HepG2 (cell line): Measurements from ENCODE around the gene ITGAV. TPM values are rescaled to one million over a fixed set of nuclear protein-coding genes. Genes with fewer than 3 reads are reported as not detected.

Source experiments
- ELF3 ChIP-seq: IDR thresholded peaks from 2 replicates; pipeline ENCODE4 v1.6.1; 2016; ENCODE audit warnings: missing genetic modification reagents, missing compliant biosample characterization
- FOSL2 ChIP-seq: sonication (generic); formaldehyde crosslinking; IDR thresholded peaks from 2 replicates; pipeline ENCODE4 v1.4.0; 2020; ENCODE audit warnings: missing genetic modification reagents
- GZF1 ChIP-seq: sonication (generic); formaldehyde crosslinking; IDR thresholded peaks from 2 replicates; pipeline ENCODE4 v1.5.1; 2020; ENCODE audit warnings: mild to moderate bottlenecking, missing genetic modification reagents
- HES4 ChIP-seq: sonication (generic); formaldehyde crosslinking; IDR thresholded peaks from 2 replicates; pipeline ENCODE4 v1.9.0; 2021; ENCODE audit warnings: mild to moderate bottlenecking, missing genetic modification reagents, borderline replicate concordance
- HNRNPL ChIP-seq: fragments of 200-400 bp; formaldehyde crosslinking; IDR thresholded peaks from 2 replicates; pipeline ENCODE4 v1.6.1; 2017; ENCODE audit warnings: mild to moderate bottlenecking, low read depth, low read length
- ISX ChIP-seq: sonication (generic); formaldehyde crosslinking; conservative IDR thresholded peaks from 2 replicates; pipeline ENCODE4 v1.5.0; 2020; ENCODE audit warnings: missing genetic modification reagents
- KLF6 ChIP-seq: IDR thresholded peaks from 2 replicates; pipeline ENCODE4 v1.8.0; 2016; ENCODE audit warnings: missing biosample characterization, missing genetic modification reagents
- KMT2B ChIP-seq: IDR thresholded peaks from 2 replicates; pipeline ENCODE4 v1.6.1; 2016; ENCODE audit warnings: missing genetic modification reagents, missing compliant biosample characterization
- MAF1 ChIP-seq: sonication (generic); formaldehyde crosslinking; IDR thresholded peaks from 2 replicates; pipeline ENCODE4 v1.5.0; 2020; ENCODE audit warnings: missing genetic modification reagents, borderline replicate concordance
- NFYC ChIP-seq: IDR thresholded peaks from 2 replicates; pipeline ENCODE4 v1.6.1; 2016; ENCODE audit warnings: missing genetic modification reagents, missing compliant biosample characterization
- NRL ChIP-seq: sonication (generic); formaldehyde crosslinking; IDR thresholded peaks from 2 replicates; pipeline ENCODE4 v1.5.0; 2020; ENCODE audit warnings: missing genetic modification reagents, mild to moderate bottlenecking, moderate library complexity, borderline replicate concordance
- RNF2 ChIP-seq: fragments of 450-650 bp; conservative IDR thresholded peaks from 2 replicates; pipeline ENCODE4 v1.6.1; 2016; ENCODE audit warnings: low read depth
- RXRB ChIP-seq: IDR thresholded peaks from 2 replicates; pipeline ENCODE4 v1.6.1; 2016; ENCODE audit warnings: borderline replicate concordance, missing genetic modification reagents, missing compliant biosample characterization
- SIX4 ChIP-seq: sonication (generic); formaldehyde crosslinking; IDR thresholded peaks from 2 replicates; pipeline ENCODE4 v1.4.0; 2020; ENCODE audit warnings: missing genetic modification reagents
- ZMYM4 ChIP-seq: sonication (generic); formaldehyde crosslinking; IDR thresholded peaks from 2 replicates; pipeline ENCODE4 v1.8.1; 2023; ENCODE audit warnings: mild to moderate bottlenecking, missing genetic modification reagents
- ZNF335 ChIP-seq: sonication (generic); formaldehyde crosslinking; IDR thresholded peaks from 2 replicates; pipeline ENCODE4 v1.4.0; 2020; ENCODE audit warnings: missing genetic modification reagents
- ZNF33B ChIP-seq: sonication (generic); formaldehyde crosslinking; IDR thresholded peaks from 2 replicates; pipeline ENCODE4 v1.5.1; 2020; ENCODE audit warnings: mild to moderate bottlenecking, missing genetic modification reagents
- ZSCAN30 ChIP-seq: sonication (generic); formaldehyde crosslinking; IDR thresholded peaks from 2 replicates; pipeline ENCODE4 v1.5.0; 2020; ENCODE audit warnings: mild to moderate bottlenecking, missing genetic modification reagents
- polyA plus RNA-seq, 8 experiments: library from polyadenylated mRNA; depleted of rRNA in 3 of 8; stranded (reverse) in 7 of 8; unstranded in 1 of 8; fragments of >200 nt; fragmentation: Illumina TruSeq in 4 of 8; extraction: Trizol in 4 of 8; gene quantifications; 2 replicates each; pipeline versions ENCODE4 v1.2.1 to v1.2.3, GENCODE V29; 2011 to 2016; ENCODE audit warnings: low read depth in 4 of 8, missing spikeins in 1 of 8, mixed read lengths in 1 of 8; ENCODE audit not compliant: insufficient read depth in 1 of 8
- total RNA-seq, 5 experiments: library from RNA; depleted of rRNA; stranded (reverse); fragments of >200 nt; fragmentation: Illumina TruSeq; extraction: Trizol; gene quantifications; 2 replicates each; pipeline ENCODE4 v1.2.3, GENCODE V29; 2016; ENCODE audit warnings: low read depth in 1 of 5
- TF ChIP-seq, protein P1 (sequence below): IDR thresholded peaks from 2 replicates; pipeline ENCODE4 v1.6.1; 2018; ENCODE audit warnings: missing genetic modification reagents
- TF ChIP-seq, protein P2 (sequence below): sonication (generic); formaldehyde crosslinking; IDR thresholded peaks from 2 replicates; pipeline ENCODE4 v1.9.0; 2021; ENCODE audit warnings: missing genetic modification reagents, borderline replicate concordance
- TF ChIP-seq, protein P3 (sequence below): sonication (generic); formaldehyde crosslinking; IDR thresholded peaks from 2 replicates; pipeline ENCODE4 v1.4.0; 2020; ENCODE audit warnings: missing genetic modification reagents, borderline replicate concordance
- TF ChIP-seq, protein P4 (sequence below): sonication (generic); formaldehyde crosslinking; IDR thresholded peaks from 2 replicates; pipeline ENCODE4 v1.8.1; 2023; ENCODE audit warnings: missing genetic modification reagents, inconsistent platforms, borderline replicate concordance
- TF ChIP-seq, protein P5 (sequence below): sonication (generic); formaldehyde crosslinking; IDR thresholded peaks from 2 replicates; pipeline ENCODE4 v1.4.0; 2020; ENCODE audit warnings: missing genetic modification reagents

ITGAV gene
- total and polyA plus RNA-seq, 2 of the 13 experiments (the other 11 are each of a cell fraction or from before 2014, with no cell fraction given) = 59.1 to 60.4 TPM

DNA sequence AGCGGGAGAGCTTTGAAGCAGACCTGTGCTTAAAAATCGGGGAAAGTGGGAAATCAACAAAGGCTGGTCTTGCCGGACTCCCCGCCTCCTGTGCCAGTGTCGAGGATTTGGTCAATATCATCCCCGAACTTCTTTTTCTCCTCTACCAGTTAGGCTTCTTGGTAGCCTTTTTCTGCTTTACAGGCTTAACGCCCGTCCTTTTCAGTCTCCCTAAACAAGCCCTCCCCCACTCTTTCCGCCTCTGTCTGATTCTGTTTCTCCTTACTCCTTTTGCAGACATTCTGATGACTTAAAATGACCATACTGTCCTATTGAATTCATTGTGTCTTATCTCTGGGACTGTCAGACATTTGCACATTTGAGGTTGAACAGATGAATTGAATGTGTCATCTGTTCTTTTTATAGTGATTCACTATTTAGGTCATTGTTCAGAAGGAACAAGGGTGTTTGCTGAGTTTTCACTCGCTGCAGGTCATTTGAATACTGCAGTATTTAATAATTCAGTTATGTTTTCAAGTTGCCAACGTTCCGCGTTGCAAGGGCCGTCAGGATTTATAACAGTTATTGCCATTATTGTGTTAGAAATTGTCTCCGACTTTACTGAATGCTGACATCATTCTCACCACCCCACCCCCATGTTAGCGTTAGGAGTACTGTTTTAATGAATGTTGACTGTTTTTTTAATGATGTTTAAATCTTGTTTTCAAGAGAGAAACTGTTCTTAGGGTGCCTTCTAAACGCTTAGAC, 1.1 kb downstream of the ITGAV start (continued):
- TF ChIP-seq ELF3 (CRISPR knock-in tag) (peak; percentile 2; the same call in 1 of the 2 replicates), KLF6 (CRISPR knock-in tag) (no peak), HES4 (CRISPR knock-in tag) (no peak), ZMYM4 (CRISPR knock-in tag) (no peak), RXRB (CRISPR knock-in tag) (no peak), KMT2B (CRISPR knock-in tag) (no peak), SIX4 (CRISPR knock-in tag) (no peak), ZSCAN30 (CRISPR knock-in tag) (no peak), FOSL2 (CRISPR knock-in tag) (no peak), GZF1 (no peak), NFYC (CRISPR knock-in tag) (no peak), RNF2 (no peak), ZNF33B (CRISPR knock-in tag) (no peak), ZNF335 (CRISPR knock-in tag) (no peak), ISX (CRISPR knock-in tag) (no peak), NRL (no peak), HNRNPL (no peak), MAF1 (CRISPR knock-in tag) (no peak; the same call in 1 of the 2 replicates)
- TF ChIP-seq, protein P1, sequence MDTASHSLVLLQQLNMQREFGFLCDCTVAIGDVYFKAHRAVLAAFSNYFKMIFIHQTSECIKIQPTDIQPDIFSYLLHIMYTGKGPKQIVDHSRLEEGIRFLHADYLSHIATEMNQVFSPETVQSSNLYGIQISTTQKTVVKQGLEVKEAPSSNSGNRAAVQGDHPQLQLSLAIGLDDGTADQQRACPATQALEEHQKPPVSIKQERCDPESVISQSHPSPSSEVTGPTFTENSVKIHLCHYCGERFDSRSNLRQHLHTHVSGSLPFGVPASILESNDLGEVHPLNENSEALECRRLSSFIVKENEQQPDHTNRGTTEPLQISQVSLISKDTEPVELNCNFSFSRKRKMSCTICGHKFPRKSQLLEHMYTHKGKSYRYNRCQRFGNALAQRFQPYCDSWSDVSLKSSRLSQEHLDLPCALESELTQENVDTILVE (CRISPR knock-in tag) = no peak
- TF ChIP-seq, protein P2, sequence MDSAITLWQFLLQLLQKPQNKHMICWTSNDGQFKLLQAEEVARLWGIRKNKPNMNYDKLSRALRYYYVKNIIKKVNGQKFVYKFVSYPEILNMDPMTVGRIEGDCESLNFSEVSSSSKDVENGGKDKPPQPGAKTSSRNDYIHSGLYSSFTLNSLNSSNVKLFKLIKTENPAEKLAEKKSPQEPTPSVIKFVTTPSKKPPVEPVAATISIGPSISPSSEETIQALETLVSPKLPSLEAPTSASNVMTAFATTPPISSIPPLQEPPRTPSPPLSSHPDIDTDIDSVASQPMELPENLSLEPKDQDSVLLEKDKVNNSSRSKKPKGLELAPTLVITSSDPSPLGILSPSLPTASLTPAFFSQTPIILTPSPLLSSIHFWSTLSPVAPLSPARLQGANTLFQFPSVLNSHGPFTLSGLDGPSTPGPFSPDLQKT (CRISPR knock-in tag) = no peak
- TF ChIP-seq, protein P3, sequence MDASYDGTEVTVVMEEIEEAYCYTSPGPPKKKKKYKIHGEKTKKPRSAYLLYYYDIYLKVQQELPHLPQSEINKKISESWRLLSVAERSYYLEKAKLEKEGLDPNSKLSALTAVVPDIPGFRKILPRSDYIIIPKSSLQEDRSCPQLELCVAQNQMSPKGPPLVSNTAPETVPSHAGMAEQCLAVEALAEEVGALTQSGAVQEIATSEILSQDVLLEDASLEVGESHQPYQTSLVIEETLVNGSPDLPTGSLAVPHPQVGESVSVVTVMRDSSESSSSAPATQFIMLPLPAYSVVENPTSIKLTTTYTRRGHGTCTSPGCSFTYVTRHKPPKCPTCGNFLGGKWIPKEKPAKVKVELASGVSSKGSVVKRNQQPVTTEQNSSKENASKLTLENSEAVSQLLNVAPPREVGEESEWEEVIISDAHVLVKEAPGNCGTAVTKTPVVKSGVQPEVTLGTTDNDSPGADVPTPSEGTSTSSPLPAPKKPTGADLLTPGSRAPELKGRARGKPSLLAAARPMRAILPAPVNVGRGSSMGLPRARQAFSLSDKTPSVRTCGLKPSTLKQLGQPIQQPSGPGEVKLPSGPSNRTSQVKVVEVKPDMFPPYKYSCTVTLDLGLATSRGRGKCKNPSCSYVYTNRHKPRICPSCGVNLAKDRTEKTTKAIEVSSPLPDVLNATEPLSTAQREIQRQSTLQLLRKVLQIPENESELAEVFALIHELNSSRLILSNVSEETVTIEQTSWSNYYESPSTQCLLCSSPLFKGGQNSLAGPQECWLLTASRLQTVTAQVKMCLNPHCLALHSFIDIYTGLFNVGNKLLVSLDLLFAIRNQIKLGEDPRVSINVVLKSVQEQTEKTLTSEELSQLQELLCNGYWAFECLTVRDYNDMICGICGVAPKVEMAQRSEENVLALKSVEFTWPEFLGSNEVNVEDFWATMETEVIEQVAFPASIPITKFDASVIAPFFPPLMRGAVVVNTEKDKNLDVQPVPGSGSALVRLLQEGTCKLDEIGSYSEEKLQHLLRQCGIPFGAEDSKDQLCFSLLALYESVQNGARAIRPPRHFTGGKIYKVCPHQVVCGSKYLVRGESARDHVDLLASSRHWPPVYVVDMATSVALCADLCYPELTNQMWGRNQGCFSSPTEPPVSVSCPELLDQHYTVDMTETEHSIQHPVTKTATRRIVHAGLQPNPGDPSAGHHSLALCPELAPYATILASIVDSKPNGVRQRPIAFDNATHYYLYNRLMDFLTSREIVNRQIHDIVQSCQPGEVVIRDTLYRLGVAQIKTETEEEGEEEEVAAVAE (CRISPR knock-in tag) = no peak
- TF ChIP-seq, protein P4, sequence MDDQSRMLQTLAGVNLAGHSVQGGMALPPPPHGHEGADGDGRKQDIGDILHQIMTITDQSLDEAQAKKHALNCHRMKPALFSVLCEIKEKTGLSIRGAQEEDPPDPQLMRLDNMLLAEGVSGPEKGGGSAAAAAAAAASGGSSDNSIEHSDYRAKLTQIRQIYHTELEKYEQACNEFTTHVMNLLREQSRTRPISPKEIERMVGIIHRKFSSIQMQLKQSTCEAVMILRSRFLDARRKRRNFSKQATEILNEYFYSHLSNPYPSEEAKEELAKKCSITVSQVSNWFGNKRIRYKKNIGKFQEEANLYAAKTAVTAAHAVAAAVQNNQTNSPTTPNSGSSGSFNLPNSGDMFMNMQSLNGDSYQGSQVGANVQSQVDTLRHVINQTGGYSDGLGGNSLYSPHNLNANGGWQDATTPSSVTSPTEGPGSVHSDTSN (CRISPR knock-in tag) = no peak
- TF ChIP-seq, protein P5, sequence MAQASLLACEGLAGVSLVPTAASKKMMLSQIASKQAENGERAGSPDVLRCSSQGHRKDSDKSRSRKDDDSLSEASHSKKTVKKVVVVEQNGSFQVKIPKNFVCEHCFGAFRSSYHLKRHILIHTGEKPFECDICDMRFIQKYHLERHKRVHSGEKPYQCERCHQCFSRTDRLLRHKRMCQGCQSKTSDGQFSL (CRISPR knock-in tag) = 0 out of 2 replicates have a peak, but pooled peaks have one; percentile 44
